HG02870 (cell line): Measurements from ENCODE around the gene RANBP9.

Experiments used
- ATAC-seq: cut with Tn5 transposase; IDR thresholded peaks from one replicate; pipeline ENCODE4 v1.9.1; 2021; ENCODE audit warnings: mild to moderate bottlenecking, moderate library complexity; ENCODE audit not compliant: unreplicated experiment

Gene RANBP9

DNA sequence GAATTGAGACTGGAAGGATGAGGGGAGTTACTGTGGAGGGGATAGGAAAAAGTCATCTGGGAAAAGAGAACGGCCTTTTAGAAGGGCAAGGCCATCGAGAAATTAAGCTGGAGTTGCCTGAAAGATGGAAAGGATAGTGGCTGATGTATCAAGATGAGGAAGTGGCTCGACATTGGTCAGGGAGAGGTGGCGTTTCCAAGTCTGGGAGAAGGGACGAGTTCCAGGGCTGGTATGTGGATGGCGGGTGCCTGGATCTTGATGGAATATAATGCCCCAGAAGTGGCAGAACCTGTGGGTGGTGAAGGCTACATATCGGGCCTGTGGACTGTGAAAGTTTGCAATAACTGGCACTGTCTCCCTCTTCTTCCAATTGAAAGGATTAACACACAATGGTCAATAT is 139.4 kb downstream of the RANBP9 start:
- no peak for ATAC-seq
